ENCODE data around the gene TPGS1.

Gene TPGS1

DNA sequence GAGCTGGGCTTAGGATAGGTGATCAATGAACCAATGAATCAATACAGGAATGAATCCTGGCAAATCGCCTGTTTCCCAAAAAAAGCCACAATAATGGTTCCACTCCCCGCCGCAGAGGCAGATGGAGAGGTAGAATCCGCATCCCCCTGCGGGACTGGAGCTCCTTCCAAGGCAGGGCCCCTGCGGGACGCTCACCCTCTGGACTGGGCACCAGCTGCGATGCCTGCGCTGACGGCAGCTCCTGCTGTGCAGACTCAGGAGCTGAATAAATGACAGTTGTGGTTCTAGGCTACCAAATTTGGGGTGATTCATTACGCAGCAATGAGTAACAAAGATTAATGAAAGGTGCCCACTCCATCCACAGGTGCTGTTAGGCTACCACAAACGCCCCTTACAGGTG, 15.4 kb downstream of the TPGS1 start:
- no peak for DNase-seq

DNA sequence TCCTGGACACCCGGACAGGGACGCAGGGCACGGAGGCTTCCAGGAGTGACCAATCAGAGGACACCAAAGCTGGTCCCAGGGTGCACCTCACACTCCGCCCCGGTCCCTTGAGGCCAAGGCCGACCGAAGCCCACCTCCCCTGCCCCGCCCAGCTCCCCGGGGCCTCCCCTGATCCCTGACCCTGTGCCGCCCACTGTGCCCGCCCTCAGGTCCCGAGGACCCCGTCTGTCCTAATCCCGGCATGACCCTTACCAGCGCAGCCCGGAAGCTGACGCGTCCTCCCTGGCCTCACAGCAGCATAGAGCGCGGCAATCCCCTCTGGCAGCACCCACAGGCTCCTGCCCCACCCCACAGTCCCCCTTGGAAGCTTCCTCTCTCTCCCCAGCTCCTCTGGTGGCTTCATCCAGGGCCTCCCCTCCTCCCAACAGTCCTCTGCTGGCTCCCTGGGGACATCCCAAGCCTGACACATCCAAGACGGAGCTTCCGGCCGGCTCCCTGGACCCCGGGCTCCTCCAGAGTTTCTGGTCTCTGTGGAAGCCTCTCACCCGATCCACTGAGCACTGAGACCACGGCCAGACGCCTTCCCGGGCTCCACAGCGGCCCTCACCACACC, 16.9 kb downstream of the TPGS1 start:
- DNase-seq = no peak

DNA sequence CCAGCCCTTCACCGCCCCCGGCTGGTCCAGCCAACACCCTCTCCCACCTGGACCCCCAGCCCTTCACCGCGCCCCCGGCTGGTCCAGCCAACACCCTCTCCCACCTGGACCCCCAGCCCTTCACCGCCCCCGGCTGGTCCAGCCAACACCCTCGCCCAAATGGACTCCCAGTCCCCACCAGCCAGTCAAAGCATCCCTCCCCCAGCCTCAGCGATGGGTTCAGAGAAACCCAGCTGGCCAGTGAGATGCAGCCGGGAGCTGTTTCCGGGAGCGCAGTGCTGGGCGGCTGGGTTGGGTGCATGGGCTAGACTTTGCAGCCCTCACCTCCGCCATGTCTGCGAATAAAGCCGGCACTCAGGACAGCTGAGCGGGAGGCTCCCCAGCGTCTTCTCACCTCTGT, 17.7 kb downstream of the TPGS1 start:
- DNase-seq = no peak

DNA sequence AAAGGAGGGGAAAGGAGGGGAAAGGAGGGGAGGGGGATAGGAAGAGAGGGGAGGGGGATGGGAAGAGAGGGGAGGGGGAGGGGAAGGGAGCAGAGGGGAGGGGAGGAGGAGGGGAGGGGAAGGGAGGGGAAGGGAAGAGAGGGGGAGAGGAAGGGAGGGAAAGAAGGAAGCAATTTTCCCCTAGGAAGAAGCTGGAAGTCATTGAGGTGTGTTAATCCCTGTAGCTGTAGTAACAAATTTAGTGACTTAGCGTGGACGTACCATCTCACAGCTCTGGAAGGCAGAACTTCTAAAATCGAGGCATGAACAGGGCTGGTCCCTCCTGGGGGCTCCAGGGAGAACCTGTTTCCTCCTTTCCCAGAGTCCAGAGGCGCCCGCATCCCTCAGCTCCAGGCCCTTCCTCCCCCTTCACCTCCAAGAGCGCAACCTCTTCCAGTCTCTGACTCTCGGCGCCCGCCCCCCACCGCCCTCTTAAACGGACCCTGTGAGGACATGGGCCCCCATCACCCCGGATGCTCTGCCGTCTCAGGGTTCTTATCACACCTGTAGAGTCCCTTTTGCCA, 18.6 kb downstream of the TPGS1 start:
- DNase-seq = no peak

DNA sequence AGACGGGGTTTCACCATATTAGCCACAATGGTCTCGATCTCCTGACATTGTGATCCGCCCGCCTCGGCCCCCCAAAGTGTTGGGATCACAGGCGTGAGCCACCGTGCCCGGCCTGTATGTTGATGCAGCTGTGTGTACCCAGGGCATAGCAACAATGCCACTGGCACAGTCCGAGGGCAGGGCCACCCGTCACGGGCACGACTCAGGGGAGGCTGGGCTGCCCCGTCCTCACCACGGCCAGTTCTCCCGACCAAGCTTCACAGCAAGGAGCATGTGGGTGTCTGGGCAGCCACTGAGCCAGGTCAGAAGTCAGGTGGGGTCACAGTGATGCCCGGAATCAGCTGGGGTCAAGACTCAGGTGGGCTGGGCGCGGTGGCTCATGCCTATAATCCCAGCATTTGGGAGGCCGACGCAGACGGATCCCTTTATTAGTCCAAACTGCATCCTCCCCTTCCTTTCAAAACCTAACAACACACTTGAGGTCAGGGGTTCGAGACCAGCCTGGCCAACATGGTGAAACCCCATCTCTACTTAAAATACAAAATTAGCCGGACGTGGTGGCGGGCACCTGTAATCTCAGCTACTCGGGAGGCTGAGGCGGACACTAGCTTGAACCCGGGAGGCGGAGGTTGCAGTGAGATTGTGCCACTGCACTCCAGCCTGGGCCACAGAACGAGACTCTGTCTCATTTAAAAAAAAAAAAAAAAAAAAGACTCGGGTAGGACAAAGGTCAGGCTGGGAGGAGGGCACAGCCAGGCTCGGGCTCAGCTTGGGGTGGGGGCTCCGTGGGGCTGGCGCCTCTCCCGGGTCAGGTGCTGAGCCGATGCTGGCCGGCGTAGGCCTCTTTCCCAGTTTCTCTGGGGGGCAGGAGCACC, 23.1 kb downstream of the TPGS1 start:
- no peak for DNase-seq

DNA sequence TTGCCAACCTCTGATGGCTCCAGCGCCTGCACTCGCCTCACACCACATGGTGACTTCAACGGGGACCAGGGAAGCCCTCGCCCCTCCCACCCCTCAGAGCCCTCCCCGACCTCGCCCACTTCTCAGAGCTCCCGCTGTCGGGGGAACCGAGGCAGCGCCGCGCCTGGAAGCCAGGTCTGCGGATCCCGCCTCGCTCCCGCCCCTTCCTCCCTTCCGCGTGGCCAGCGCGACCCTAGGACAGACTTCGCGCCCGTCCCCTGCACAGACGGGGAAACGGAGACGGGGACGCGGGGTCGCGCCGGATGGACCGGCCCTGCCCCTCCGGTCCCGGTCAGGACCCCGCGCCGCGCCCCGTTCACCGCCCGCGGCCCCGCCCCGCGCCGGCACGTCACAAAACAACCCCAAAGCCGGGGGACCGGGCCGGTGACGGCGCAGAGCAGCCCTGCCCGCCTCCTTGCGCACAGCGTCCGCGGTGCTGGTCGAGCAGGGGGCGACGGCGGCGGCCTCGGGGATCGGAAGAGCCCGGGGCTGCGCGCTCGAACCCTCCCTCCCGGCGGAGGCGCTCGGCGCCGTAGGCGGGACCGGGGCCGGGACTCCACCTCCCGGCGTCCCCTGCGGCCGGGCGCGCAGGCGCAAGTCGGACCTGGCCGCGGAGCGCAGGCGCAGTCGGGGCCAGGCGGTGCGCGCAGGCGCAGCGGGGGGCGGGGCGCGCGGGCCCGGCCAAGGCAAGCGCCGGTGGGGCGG, 23.9 kb downstream of the TPGS1 start:
- DNase-seq = peak; percentile 95

DNA sequence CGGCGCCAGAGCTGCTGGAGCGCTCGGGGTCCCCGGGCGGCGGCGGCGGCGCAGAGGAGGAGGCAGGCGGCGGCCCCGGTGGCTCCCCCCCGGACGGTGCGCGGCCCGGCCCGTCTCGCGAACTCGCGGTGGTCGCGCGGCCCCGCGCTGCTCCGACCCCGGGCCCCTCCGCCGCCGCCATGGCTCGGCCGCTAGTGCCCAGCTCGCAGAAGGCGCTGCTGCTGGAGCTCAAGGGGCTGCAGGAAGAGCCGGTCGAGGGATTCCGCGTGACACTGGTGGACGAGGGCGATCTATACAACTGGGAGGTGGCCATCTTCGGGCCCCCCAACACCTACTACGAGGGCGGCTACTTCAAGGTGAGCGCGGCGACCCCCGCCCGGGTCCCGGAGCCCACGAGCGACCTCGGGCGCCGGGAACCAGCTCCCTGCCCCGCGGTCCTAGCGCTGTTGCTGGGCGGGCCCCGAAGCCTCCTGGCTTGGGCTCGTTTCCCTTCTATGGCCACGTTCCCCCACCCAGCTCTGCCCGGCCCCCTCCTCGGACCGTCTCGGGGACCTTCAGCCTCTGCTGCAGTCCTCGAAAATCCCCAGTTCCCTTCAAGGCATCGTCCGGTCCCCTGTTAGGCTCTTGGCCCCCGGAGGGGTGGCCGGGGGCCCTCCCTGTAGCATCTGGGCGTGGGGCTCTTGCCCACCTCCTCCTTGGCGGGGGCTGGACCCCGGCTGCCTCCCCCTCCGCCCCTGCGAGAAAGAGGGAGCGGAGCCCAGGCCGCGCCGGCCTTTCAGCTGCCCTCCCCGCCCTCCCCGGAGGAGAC, 24.7 kb downstream of the TPGS1 start, which contains the start of gene CDC34:
Gene CDC34, plus strand, starts transcription at position 8 of the 808 bp plus-strand sequence. Its CDS starts 172 bp downstream, at position 180.
- peak; percentile 49 for DNase-seq

DNA sequence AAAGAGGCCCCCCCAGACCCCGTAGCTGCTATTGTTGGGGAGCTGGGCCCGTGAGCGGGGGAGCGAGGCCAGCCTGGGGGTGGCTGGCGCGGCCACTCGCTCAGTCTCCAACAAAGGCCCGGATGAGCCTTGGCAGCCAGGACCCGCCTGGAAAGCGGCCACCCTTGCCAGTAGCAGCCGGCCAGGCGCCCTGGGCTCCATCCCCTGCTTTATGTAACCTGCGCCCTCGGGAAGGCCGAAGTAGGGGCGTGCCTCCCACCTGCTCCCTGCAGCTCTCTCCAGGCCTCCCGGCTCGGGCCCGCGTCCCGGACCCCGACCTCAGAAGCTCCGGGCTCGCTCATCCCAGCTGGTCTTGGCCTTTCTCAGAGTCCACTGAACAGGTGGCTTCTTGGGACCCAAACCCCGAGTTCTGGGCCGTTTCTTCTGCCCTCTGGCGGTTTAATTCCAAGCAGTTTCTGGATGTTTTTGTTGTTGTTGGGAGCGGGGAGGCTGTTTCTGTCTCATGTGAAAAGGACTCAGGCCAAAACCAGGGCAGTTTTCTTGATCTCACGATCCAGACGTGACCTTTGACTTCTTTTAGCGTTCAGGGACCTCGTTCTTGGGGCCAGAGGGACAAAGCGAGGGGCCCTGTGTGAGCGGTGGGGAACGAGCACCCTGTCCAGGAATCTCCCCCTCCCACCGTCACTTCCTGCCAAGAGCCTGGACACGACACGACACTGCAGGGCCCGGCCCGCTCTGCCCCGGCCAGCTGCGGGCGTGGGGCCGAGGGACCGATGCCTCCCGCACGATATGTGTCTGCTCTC, 25.5 kb downstream of the TPGS1 start:
- peak; percentile 88 for DNase-seq

DNA sequence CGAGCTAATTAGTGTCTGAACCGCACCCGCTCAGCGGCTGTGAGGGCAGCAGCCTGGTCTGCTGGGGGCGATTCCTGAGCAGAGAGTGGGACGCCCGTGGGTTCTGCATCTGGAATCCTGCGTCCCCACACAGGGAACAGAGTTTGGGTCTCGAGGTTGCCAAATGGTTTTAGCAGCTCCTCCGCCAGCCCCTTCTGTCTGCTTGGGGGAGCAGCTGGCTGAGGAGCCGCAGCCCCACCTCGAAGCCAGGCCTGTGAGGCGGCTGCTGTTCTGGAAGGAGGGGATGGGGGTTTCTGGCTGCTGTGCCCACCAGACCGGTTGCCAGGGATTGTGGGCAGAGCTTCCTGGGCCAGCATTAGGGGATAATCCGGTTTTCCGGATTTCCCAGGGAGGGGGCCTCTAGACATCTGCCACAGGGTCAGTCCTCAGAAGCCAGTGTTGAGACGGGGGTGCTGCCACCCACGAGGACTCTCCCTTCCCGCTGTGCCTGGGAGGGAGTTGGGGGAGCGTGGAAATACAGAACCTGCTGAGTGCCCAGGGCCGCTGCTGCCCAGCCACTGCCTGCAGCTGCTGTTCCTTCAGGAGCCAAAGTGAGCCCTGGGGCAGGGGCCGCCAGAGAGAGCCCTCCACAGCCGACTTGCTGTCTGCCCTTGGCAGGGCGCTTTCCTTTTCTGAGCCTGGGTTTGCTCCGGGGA, 26.2 kb downstream of the TPGS1 start:
- no peak for DNase-seq

DNA sequence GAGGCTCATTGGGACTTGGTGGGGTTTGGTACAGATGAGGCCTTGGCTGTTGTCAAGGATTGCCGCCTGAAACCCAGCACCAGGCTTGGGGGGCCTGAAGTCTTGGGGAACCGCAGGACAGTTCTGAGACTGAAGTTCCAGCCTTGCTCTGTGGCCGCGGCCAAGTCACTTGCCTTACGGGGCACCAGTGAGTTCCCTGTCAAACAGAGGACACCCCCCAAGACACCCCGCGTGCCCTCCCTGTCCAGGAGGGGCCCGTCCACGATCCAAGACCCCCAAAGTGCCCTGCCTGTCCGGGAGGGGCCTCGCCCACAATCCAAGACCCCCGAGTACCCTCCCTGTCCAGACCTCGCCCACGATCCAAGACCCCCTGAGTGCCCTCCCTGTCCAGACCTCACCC, 26.8 kb downstream of the TPGS1 start:
- no peak for DNase-seq

DNA sequence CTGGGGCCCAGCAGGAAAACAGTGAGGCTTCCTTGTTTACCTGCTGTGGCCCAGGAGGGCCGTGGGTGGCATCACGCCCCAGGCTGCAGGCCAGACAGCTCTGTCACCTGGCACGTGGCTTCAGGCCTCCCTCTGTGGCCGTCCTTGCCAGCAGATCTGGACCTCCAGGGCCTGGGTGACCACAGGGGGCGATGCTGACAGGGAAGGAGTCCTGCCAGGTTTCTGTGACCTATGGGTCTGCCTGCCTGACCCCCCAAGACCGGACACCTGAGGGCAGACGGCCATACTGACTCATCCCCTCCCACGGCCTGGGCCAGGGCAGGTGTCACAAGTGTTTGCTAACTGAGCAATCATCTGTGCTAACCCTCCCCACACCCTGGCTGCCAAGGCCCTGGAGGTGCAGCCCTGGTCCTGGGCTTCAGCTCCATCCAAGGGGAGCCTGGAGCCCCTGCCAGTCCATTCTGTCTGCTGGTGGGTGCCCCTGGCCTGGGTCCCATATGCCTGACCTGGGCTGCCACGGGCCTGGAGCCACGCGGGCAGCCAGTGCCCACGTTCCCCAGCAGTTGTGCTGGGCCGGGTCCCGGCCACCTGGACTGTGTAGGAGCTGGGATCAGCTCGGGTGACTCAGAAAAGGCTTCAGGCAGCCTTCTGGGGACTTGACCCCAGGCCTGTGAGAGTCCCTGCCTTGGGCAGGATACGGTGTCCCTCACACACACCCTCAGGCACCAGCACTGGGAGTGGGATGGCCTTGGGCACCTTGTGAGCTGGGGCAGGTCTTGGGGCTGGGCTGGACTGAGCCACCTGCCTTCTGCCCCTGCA, 27.9 kb downstream of the TPGS1 start:
- DNase-seq = no peak

DNA sequence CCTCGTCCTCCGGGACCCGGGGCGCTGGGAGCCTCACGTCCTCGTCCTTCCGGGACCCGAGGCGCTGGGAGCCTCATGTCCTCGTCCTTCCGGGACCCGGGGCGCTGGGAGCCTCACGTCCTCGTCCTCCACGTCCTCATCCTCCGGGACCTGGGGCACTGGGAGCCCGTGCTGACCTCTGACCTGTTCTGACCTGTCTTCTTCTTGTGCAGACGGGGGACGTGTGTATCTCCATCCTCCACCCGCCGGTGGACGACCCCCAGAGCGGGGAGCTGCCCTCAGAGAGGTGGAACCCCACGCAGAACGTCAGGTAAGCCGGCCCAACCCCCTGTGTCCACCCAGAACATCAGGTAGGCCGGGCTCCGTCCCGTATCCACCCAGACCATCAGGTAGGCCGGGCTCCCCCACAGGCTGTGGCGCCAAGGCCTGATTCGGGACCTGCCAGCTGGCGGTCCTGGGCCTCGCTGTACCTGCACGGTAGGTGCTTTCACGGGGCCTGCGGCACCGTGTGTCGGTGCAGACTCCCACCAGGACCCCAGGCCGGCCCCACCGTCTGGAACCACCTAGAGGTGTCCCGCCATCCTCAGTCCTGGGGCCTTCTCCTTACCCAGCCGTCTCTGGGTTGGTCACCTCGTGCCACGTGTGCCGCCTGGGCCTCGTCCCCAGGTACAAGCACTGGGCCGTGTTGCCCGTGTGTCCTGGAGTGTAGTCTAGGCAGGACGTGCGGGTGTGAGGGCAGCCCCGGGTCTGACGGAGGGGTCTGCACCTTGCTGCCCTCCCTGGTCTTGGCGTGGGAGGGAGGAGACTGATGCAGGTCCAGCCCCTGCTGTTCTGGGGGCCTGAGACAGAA, 29.0 kb downstream of the TPGS1 start:
- DNase-seq = no peak

DNA sequence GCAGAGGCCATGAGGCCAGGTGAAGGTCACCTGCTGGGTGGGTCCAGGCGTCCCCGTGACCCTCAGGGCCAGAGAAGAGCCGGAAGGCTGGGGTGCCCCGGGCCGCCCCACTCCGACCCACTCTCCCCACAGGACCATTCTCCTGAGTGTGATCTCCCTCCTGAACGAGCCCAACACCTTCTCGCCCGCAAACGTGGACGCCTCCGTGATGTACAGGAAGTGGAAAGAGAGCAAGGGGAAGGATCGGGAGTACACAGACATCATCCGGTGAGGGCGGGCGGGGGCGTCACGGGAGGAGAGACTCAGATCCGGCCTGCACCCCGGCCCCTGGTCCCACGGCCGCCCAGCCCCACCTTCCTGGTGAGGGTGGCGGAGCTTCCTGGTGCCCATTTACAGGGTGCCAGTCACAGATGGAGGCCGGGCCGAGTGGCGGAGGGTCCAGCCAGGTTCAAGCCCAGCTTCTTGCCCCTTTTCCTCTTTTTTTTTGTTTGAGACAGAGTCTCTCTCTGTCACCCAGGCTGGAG, 29.6 kb downstream of the TPGS1 start:
- no peak for DNase-seq

DNA sequence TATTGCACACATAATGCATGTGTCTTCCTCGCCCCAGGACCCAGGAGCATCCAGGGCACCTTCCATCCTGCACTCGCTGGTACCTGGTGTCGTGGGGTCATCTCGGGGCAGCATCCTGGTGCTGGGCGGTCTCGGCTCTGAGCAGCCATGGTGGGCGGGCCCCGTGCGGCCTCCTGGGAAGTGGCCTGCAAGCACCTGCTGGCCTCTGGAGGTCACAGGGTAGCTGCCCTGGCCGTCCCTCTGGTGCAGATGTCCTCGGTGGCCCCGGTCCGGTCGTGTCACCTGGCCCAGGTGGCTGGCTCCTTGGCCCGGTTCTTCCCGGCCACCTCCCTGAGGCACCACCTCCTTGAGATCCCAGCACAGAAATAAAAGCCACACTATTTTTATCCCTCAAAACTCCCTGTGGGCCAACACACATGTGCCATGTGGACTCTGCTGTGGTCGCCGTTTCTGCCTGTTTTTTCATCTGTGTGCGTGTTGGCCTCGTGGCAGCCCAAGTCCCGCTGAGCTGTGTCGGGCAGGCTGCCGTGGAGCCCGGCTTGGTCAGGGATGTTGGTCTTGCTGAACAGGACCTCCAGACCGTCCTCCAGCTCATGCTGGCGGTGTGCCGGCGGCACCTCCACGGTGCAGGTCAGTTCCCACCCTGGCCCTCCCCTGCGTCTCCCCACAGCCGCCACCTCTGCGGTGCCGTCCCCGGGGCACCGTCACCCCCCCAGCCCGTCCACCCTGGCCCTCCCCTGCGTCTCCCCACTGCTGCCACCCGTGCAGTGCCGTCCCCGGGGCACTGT, 31.5 kb downstream of the TPGS1 start:
- no peak for DNase-seq

DNA sequence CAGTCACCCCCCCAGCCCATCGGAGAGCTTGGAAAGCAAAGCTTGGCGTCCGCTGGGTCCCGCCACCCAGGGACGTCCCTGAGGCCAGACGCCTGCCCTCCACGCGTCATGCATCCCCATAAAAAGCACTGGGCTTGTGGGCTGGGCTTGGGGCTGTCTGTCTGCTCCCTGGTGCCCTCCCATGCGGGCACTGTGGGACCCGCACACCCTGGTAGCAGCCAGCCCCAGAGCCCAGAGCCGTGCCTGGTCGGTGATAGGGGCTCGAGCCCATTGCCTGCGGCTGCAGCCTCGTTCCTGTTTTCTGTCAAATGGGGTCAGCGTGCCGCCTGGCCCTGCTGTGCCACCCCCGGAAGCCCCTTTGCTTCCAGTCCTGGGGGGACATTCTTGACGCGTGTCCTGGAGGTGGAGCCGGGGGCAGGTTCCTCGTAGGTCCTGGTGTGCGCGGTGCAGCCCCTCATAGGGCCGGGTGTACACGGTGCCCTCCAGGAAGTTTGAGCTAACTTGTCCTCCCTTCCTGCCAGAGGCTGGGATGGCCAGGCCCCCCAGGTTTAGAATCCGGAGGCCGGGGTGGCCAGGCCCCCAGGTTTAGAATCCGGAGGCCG, 32.2 kb downstream of the TPGS1 start:
- no peak for DNase-seq

DNA sequence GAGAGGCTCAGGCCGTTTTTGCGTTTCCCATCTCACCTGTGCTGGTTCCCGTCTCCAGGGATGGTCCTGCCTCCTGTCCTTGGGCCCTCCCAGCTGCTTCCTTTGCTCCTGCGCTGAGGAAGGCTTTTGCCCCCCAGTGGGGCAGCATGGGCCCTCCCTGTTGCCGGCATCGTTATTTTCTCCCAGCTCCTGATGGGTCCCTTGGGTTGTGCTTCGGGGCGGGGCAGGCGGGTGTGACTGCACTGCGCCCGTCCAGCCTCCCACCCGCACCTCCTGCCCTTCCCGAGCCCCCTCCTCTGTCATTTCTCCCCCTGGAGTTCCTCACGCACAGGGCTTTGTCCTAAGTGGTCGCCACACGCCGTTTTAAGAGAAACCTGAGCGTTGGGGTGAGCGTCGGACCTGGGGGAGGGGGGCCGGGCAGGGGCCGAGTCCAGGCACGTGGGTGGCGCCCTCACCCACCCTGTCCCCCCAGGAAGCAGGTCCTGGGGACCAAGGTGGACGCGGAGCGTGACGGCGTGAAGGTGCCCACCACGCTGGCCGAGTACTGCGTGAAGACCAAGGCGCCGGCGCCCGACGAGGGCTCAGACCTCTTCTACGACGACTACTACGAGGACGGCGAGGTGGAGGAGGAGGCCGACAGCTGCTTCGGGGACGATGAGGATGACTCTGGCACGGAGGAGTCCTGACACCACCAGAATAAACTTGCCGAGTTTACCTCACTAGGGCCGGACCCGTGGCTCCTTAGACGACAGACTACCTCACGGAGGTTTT, 33.8 kb downstream of the TPGS1 start:
- no peak for DNase-seq

DNA sequence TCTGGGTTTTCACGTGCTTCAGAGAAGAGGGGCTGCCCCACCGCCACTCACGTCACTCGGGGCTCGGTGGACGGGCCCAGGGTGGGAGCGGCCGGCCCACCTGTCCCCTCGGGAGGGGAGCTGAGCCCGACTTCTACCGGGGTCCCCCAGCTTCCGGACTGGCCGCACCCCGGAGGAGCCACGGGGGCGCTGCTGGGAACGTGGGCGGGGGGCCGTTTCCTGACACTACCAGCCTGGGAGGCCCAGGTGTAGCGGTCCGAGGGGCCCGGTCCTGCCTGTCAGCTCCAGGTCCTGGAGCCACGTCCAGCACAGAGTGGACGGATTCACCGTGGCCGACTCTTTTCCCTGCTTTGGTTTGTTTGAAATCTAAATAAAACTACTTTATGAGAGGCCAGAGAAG, 34.4 kb downstream of the TPGS1 start:
- no peak for DNase-seq
